GM10248 (cell line): ENCODE results near the gene STAC2.

ENCODE experiments used
- CTCF ChIA-PET: fragments of 300-600 bp; sonication (Branson Sonifier 250); formaldehyde crosslinking; extraction: SDS; loops from one replicate; lab custom pipeline; 2021; ENCODE audit warnings: antibody characterized with exemption; lab: Yijun Ruan, JAX
- POLR2A ChIA-PET: fragments of 350-650 bp; sonication (Branson Sonifier 250); formaldehyde crosslinking; extraction: SDS; loops from one replicate; lab custom pipeline; 2020; ENCODE audit warnings: antibody characterized with exemption; lab: Yijun Ruan, JAX
- DNase-seq: peaks from one replicate; pipeline ENCODE4 v3.0.0; 2012; ENCODE audit errors: extremely low spot score
- CTCF ChIP-seq: IDR thresholded peaks from 2 replicates; pipeline ENCODE4 v1.5.1; 2012; ENCODE audit warnings: mild to moderate bottlenecking, low read depth; ENCODE audit errors: extremely low read depth, missing control alignments, control extremely low read depth

STAC2 gene

GRCh38 chr17:39235555-39236449, 10.1 kb upstream of the STAC2 start:
- CTCF ChIA-PET, result interaction anchor here (0.8 to 6.8 kb wide), 14 partner anchors 9 to 252 kb away, joined by 3 to 71 read pairs (median 4); no protein-coding TSS in a partner anchor
- peak; percentile 77 for DNase-seq
- TF ChIP-seq CTCF, result peak; percentile 63
- POLR2A ChIA-PET, result interaction anchor here (0.5 kb wide), 1 partner anchor 28 kb away, joined by 4 read pairs; no protein-coding TSS in a partner anchor

- ChIA-PET CTCF (interaction anchor here (0.6 to 4.5 kb wide), 22 partner anchors 9 to 249 kb away, joined by 3 to 93 read pairs (median 5); partner anchors contain the start of gene ARL5C), POLR2A (interaction anchor here (0.5 kb wide), 1 partner anchor 32 kb away, joined by 7 read pairs; the partner anchor contains the start of gene RPL19)
- peak; percentile 84 for DNase-seq
- peak; percentile 81 for TF ChIP-seq CTCF
Measured at GRCh38 chr17:39231591-39232551, 6.1 kb upstream of the STAC2 start.

- ChIA-PET POLR2A (interaction anchor here (0.5 kb wide), 1 partner anchor 31 kb away, joined by 7 read pairs; the partner anchor contains the start of gene RPL19), CTCF (interaction anchor here (0.6 to 4.5 kb wide), 13 partner anchors 9 to 248 kb away, joined by 3 to 93 read pairs (median 8); no protein-coding TSS in a partner anchor)
- TF ChIP-seq CTCF, result no peak
- no peak for DNase-seq
Measured at GRCh38 chr17:39231091-39231561, 5.4 kb upstream of the STAC2 start.

GRCh38 chr17:39230361-39230760, 4.6 kb upstream of the STAC2 start:
- no peak for TF ChIP-seq CTCF
- CTCF ChIA-PET, result interaction anchor here (1.3 to 4.5 kb wide), 6 partner anchors 8 to 246 kb away, joined by 3 to 93 read pairs (median 6); no protein-coding TSS in a partner anchor
- POLR2A ChIA-PET, result no interaction called here
- no peak for DNase-seq

GRCh38 chr17:39229274-39229913, 3.6 kb upstream of the STAC2 start:
- ChIA-PET POLR2A (no interaction called here), CTCF (interaction anchor here (1.3 to 4.2 kb wide), 3 partner anchors 8 to 22 kb away, joined by 3 to 82 read pairs (median 3); no protein-coding TSS in a partner anchor)
- TF ChIP-seq CTCF, result no peak
- no peak for DNase-seq
